ENCODE results near the gene METAP1D.

GRCh38 chr2:171958475-171958874 is 41.3 kb upstream of the METAP1D start:
- TF ChIP-seq CTCF (IDR thresholded peaks at IDR 0.05; ENCODE audit: extremely low read depth in 1 of 2, insufficient read depth in 1 of 2, low read depth in 1 of 2, low read length in 2 of 2) (no peak), POLR2A (IDR thresholded peaks at IDR 0.05; ENCODE audit: low read depth, low read length) (no peak), MAX (IDR thresholded peaks at IDR 0.05; ENCODE audit: insufficient read depth, insufficient read length) (no peak), EZH2 (IDR thresholded peaks at IDR 0.05; ENCODE audit: borderline replicate concordance, low read depth, low read length, severe bottlenecking) (no peak), POLR2AphosphoS5 (IDR thresholded peaks at IDR 0.05; ENCODE audit: insufficient read depth, low read depth, low read length) (no peak)

All from endothelial cell of umbilical vein (primary cell).